ENCODE results near the gene STATH. TPM values are rescaled to one million over a fixed set of nuclear protein-coding genes. Genes with fewer than 3 reads are reported as not detected.

Gene STATH
- not detected in 2 replicates for total RNA-seq (2014; rRNA removed; shearing (Covaris generic))

GRCh38 chr4:69995526-69996016, at the start of gene STATH:
Gene STATH, plus strand, starts transcription at chr4:69995966. Its CDS starts 2,472 bp downstream, at chr4:69998438.
- DNase-seq (ENCODE audit: low read depth in 1 of 2, low spot score in 2 of 2) = no peak
- H3K27ac ChIP-seq = no peak within 1 kb of the TSS
- no peaks in the 10 kb centered on the region for H3K4me1 ChIP-seq (replicated peaks)
- H3K4me3 ChIP-seq = no peak within 1 kb of the TSS
- H3K36me3 ChIP-seq = no peaks in the 10 kb centered on the region
- no peaks in the 10 kb centered on the region for H3K9me3 ChIP-seq (replicated peaks)
- no peaks in the 10 kb centered on the region for H3K27me3 ChIP-seq (replicated peaks)

- H3K9me3 ChIP-seq (replicated peaks) = no peaks in the 10 kb centered on the region
- H3K27ac ChIP-seq = no peak overlapping the region
- no peaks in the 10 kb centered on the region for H3K36me3 ChIP-seq
- no peaks in the 10 kb centered on the region for H3K4me1 ChIP-seq (replicated peaks)
- H3K4me3 ChIP-seq = no peak overlapping the region
- no peak for DNase-seq (ENCODE audit: low read depth in 1 of 2, low spot score in 2 of 2)
- no peaks in the 10 kb centered on the region for H3K27me3 ChIP-seq (replicated peaks)
Measured at GRCh38 chr4:69951602-69952001, 44.2 kb upstream of the STATH start.

- Histone ChIP-seq H3K36me3 (no peaks in the 10 kb centered on the region), H3K27ac (no peak overlapping the region), H3K4me1 (replicated peaks) (no peaks in the 10 kb centered on the region), H3K9me3 (replicated peaks) (no peaks in the 10 kb centered on the region), H3K4me3 (no peak overlapping the region), H3K27me3 (replicated peaks) (no peaks in the 10 kb centered on the region)
- DNase-seq (ENCODE audit: low read depth in 1 of 2, low spot score in 2 of 2) = no peak
Measured at GRCh38 chr4:69957209-69957608, 38.6 kb upstream of the STATH start.

- DNase-seq (ENCODE audit: low read depth in 1 of 2, low spot score in 2 of 2) = no peak
- Histone ChIP-seq H3K4me3 (no peak within 1 kb of the TSS), H3K27ac (no peak within 1 kb of the TSS), H3K9me3 (replicated peaks) (no peaks in the 10 kb centered on the region), H3K36me3 (no peaks in the 10 kb centered on the region), H3K4me1 (replicated peaks) (no peaks in the 10 kb centered on the region), H3K27me3 (replicated peaks) (no peaks in the 10 kb centered on the region)
Measured at GRCh38 chr4:69965628-69966027, 30.1 kb upstream of the STATH start, which contains the start of gene CSN2. Gene CSN2, minus strand, starts transcription at chr4:69965728. Its CDS starts 4,733 bp downstream, at chr4:69960995.

- Histone ChIP-seq H3K4me1 (replicated peaks) (no peaks in the 10 kb centered on the region), H3K27ac (no peak overlapping the region), H3K9me3 (replicated peaks) (no peaks in the 10 kb centered on the region), H3K36me3 (no peaks in the 10 kb centered on the region), H3K4me3 (no peak overlapping the region), H3K27me3 (replicated peaks) (no peaks in the 10 kb centered on the region)
- no peak for DNase-seq (ENCODE audit: low read depth in 1 of 2, low spot score in 2 of 2)
Measured at GRCh38 chr4:69970071-69970470, 25.7 kb upstream of the STATH start.

- no peak for DNase-seq (ENCODE audit: low read depth in 1 of 2, low spot score in 2 of 2)
- Histone ChIP-seq H3K4me3 (no peak overlapping the region), H3K36me3 (no peaks in the 10 kb centered on the region), H3K27me3 (replicated peaks) (peaks cover 9% of the 10 kb centered on the region; the same call in 1 of the 2 replicates), H3K27ac (no peak overlapping the region), H3K4me1 (replicated peaks) (no peaks in the 10 kb centered on the region), H3K9me3 (replicated peaks) (no peaks in the 10 kb centered on the region)
Measured at GRCh38 chr4:69974631-69975030, 21.1 kb upstream of the STATH start.

GRCh38 chr4:69977582-69977981, 18.2 kb upstream of the STATH start:
- DNase-seq (ENCODE audit: low read depth in 1 of 2, low spot score in 2 of 2) = no peak
- H3K36me3 ChIP-seq = no peaks in the 10 kb centered on the region

GRCh38 chr4:69984030-69984443, 11.7 kb upstream of the STATH start:
- Histone ChIP-seq H3K36me3 (no peaks in the 10 kb centered on the region), H3K27ac (no peak overlapping the region), H3K9me3 (replicated peaks) (no peaks in the 10 kb centered on the region), H3K4me1 (replicated peaks) (no peaks in the 10 kb centered on the region), H3K27me3 (replicated peaks) (no peaks in the 10 kb centered on the region), H3K4me3 (no peak overlapping the region)
- DNase-seq (ENCODE audit: low read depth in 1 of 2, low spot score in 2 of 2) = no peak

More at GRCh38 chr4:69977582-69977981, 18.2 kb upstream of the STATH start:
- no peak overlapping the region for H3K27ac ChIP-seq
- H3K4me3 ChIP-seq = no peak overlapping the region
- H3K9me3 ChIP-seq (replicated peaks) = no peaks in the 10 kb centered on the region
- peaks cover 9% of the 10 kb centered on the region; the same call in 1 of the 2 replicates for H3K27me3 ChIP-seq (replicated peaks)
- no peaks in the 10 kb centered on the region for H3K4me1 ChIP-seq (replicated peaks)

- no peak overlapping the region for H3K4me3 ChIP-seq
- no peaks in the 10 kb centered on the region for H3K9me3 ChIP-seq (replicated peaks)
- no peak overlapping the region for H3K27ac ChIP-seq
- H3K27me3 ChIP-seq (replicated peaks) = no peaks in the 10 kb centered on the region
- H3K4me1 ChIP-seq (replicated peaks) = no peaks in the 10 kb centered on the region
- DNase-seq (ENCODE audit: low read depth in 1 of 2, low spot score in 2 of 2) = no peak
- H3K36me3 ChIP-seq = no peaks in the 10 kb centered on the region
Measured at GRCh38 chr4:69986663-69987062, 9.1 kb upstream of the STATH start.

GRCh38 chr4:69991016-69991415, 4.8 kb upstream of the STATH start:
- Histone ChIP-seq H3K27me3 (replicated peaks) (no peaks in the 10 kb centered on the region), H3K36me3 (no peaks in the 10 kb centered on the region), H3K4me1 (replicated peaks) (no peaks in the 10 kb centered on the region), H3K9me3 (replicated peaks) (no peaks in the 10 kb centered on the region), H3K27ac (no peak overlapping the region), H3K4me3 (no peak overlapping the region)
- no peak for DNase-seq (ENCODE audit: low read depth in 1 of 2, low spot score in 2 of 2)

- H3K36me3 ChIP-seq = no peaks in the 10 kb centered on the region
- no peaks in the 10 kb centered on the region for H3K27me3 ChIP-seq (replicated peaks)
- no peak overlapping the region for H3K27ac ChIP-seq
- H3K4me3 ChIP-seq = no peak overlapping the region
- H3K9me3 ChIP-seq (replicated peaks) = no peaks in the 10 kb centered on the region
- no peak for DNase-seq (ENCODE audit: low read depth in 1 of 2, low spot score in 2 of 2)
- H3K4me1 ChIP-seq (replicated peaks) = no peaks in the 10 kb centered on the region
Measured at GRCh38 chr4:69994782-69995181, 984 bp upstream of the STATH start.

GRCh38 chr4:69999420-69999819, 3.7 kb downstream of the STATH start:
- no peak overlapping the region for H3K27ac ChIP-seq
- H3K27me3 ChIP-seq (replicated peaks) = no peaks in the 10 kb centered on the region
- no peaks in the 10 kb centered on the region for H3K4me1 ChIP-seq (replicated peaks)
- no peaks in the 10 kb centered on the region for H3K36me3 ChIP-seq
- no peaks in the 10 kb centered on the region for H3K9me3 ChIP-seq (replicated peaks)
- H3K4me3 ChIP-seq = no peak overlapping the region
- DNase-seq (ENCODE audit: low read depth in 1 of 2, low spot score in 2 of 2) = no peak

GRCh38 chr4:70000711-70001110, 4.9 kb downstream of the STATH start:
- no peaks in the 10 kb centered on the region for H3K36me3 ChIP-seq
- H3K9me3 ChIP-seq (replicated peaks) = no peaks in the 10 kb centered on the region
- no peaks in the 10 kb centered on the region for H3K4me1 ChIP-seq (replicated peaks)
- H3K4me3 ChIP-seq = no peak overlapping the region
- no peak overlapping the region for H3K27ac ChIP-seq
- DNase-seq (ENCODE audit: low read depth in 1 of 2, low spot score in 2 of 2) = no peak
- no peaks in the 10 kb centered on the region for H3K27me3 ChIP-seq (replicated peaks)

- H3K36me3 ChIP-seq = no peaks in the 10 kb centered on the region
- no peak overlapping the region for H3K4me3 ChIP-seq
- no peaks in the 10 kb centered on the region for H3K9me3 ChIP-seq (replicated peaks)
- DNase-seq (ENCODE audit: low read depth in 1 of 2, low spot score in 2 of 2) = no peak
- H3K27me3 ChIP-seq (replicated peaks) = no peaks in the 10 kb centered on the region; the same call in 1 of the 2 replicates
- no peaks in the 10 kb centered on the region for H3K4me1 ChIP-seq (replicated peaks)
- no peak overlapping the region for H3K27ac ChIP-seq
Measured at GRCh38 chr4:70002507-70002906, 6.7 kb downstream of the STATH start.

GRCh38 chr4:70008771-70009170, 13.0 kb downstream of the STATH start:
- no peak for DNase-seq (ENCODE audit: low read depth in 1 of 2, low spot score in 2 of 2)
- Histone ChIP-seq H3K4me3 (no peak overlapping the region), H3K27me3 (replicated peaks) (no peaks in the 10 kb centered on the region; the same call in 1 of the 2 replicates), H3K4me1 (replicated peaks) (no peaks in the 10 kb centered on the region), H3K36me3 (no peaks in the 10 kb centered on the region), H3K27ac (no peak overlapping the region), H3K9me3 (replicated peaks) (no peaks in the 10 kb centered on the region)
